CD4-positive, alpha-beta T cell treated with Interleukin-4 for 1 hour (primary cell): ENCODE data around the gene EML4.

ENCODE experiments used
- DNase-seq, 2 donors: peaks; one replicate each; pipeline ENCODE4 v3.0.0-alpha.2; 2020 to 2022

Gene EML4

GRCh38 chr2:42138163-42139015 lies 30.8 kb upstream of the EML4 start:
- no peak for DNase-seq

GRCh38 chr2:42139101-42139500 lies 30.1 kb upstream of the EML4 start:
- DNase-seq: no peak

GRCh38 chr2:42140496-42140895 lies 28.7 kb upstream of the EML4 start:
- DNase-seq: no peak

DNA sequence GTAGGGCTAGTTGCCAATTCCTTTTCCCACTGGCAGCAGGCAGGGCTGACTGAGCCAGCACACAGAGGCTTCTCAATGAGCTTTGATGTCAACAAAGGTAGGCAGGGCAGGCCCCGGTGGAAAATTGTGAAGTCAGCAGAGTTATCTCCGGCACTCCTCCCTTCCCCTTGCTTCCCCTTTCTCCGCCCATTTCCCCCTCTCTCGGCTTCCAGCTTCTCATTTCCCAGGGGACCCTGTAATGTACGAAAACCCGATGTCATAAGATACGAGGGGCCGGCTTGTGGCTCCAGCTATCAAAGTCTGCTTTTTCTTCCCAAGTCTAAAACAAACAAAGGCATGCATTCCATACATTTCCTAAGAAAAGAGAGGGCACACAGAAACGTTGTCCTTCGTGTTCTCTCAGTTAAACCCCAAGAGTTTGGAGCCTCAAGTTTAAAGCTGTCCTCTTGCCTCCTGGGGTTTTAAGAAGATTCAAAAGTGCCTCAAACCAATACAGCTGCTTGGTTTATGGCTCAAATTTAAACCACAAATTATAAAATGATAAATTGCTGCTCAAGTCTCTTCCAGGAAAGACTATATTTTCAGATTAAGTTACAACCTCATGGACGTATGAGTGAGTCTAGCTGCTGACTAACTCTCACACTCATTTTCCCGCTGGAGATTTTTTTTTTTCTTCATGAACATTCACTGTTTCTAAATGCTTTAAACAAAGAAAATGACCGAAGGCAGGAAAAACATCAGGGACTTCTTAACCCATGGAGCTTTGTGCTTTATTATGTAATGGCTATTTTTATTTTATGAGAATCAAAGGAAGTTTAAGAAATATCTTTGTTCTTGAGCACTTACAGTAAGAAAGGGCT lies 27.2 kb upstream of the EML4 start:
- peak; percentile 37 to 43 for DNase-seq

DNA sequence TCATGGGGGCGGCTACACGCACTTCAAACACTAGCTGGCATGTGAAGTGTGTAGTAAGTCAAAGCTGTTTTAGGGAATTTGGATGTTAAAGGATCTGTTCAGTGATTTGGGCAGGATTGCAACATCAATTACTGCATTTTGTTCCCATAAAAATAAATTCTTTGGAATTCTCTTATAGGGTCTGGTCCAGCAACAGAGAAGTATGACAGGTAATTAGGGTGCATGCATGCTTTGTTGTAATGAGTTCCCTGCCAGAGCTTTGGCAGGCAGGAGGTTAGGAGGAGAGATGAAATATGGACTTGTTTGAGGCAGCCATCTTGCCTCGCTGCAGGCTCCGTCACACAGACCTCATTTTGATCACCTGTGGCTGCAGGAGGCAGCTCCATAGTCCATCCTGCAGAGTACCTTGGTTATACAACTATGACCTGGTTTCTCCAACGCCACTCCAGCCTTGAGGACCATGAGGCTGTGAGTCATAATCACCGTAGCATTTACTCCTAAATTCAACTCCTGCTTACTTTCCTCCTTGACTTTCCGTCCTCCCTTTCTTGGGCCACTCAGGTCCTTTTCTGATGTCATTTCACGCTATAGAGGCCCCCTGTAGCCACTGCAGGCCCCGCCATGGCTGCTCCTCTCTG lies 26.5 kb upstream of the EML4 start:
- no peak for DNase-seq

DNA sequence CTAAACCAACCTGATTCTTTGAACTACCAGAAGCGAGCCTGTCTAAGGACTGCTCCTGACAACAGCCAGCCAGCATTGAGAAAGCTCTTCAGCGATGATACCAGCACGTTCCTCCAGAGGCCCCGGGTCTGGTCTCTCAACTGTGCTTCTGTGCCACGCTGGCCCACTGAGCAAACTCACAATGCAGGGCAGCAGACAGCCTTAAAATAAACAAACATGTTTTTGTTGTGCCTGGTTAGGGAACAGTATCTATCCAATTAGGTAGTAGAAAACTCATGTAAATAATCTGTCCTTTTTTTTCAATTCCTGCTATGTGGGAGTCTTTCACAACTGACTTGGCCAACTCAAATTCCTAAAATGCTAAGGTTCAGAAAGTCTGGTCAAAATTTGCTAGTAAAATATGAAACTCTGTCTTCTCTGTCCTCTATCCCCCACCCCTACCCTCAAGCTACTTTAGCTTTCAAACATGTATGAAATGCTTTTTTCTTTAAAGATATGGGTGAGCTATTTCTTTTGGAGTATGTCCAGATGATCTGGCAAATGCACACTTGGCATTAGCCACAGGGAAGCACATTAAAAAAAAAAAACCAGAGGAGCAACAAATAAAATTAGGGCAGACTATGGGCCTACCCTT lies 21.4 kb upstream of the EML4 start:
- no peak for DNase-seq

DNA sequence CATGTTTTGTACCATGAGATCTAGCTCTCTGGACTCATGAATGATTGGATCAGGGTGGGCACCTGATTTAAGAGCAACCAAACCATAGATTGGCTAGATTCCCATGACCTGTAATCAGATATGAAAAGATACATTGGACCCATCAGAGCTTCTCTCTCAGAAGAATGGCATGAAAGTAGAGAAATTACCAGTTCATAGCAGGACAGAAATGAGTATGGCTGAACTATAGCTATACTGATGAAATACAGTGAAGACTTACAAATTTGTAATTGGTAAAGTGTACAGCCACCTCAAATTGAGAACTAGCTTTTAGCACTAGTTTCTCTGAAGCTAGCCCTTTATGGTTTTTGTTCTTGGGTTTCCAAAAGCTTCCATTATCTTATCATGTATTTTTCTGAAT lies 19.0 kb upstream of the EML4 start:
- DNase-seq: no peak

GRCh38 chr2:42153944-42154581 lies 15.1 kb upstream of the EML4 start:
- no peak for DNase-seq

DNA sequence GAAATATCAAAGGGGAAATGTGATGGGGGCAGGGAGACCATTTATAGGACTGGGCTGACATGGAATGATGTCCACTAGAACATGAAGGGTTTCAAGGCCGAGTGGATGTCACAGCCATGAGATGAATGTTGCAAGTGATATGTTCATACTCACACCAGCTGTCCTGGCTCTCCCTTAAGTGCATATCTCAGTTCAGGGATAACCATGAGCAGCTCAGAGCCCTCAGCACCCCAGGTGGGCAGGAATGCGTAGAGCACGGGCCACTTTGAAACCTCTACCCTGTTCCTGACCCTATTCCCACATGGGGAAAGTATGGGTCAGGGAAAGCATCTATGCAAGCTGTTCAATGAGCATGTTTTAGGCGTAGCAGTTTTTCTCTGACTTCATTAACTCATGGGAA lies 12.4 kb upstream of the EML4 start:
- no peak for DNase-seq

DNA sequence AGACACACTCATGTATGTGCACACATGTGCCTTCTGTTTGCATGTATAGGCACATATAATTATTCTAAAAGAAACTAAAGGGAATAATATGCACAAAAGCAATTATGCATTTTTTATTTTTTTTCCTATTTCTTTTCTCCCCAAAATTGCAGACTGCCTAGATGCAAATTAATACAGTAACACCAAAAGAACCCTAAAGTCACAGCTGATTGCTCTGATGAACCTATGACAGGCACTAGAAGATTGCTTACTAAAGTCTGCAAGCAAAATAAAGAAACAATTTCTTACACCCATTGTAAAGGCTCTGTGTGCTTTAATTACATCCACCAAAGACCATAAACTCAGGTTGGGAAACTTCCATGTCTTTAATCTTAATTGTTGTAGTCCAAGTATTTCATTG lies 7.7 kb upstream of the EML4 start:
- DNase-seq: no peak

- no peak for DNase-seq
Measured at GRCh38 chr2:42163444-42164045, 5.6 kb upstream of the EML4 start.

DNA sequence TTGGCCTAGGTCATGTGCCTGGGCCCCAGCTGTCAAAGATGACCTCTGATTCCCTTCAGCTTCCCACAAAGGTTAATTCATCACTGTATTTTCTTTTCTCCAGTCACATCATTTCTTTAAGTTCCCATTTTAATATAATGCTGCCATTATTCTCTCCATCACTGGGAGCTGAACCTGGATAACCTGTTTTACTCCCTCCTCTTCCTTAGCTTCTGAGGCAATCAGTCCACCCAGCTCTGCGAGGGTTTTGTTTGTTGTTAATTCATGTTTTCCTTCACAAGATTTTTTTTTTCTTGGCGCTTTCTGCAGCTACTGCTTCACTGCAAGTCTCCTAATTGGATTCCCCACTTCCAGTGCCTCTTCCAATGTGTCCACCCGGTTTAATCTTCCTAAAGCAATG lies 5.1 kb upstream of the EML4 start:
- no peak for DNase-seq

GRCh38 chr2:42164971-42165370 lies 4.2 kb upstream of the EML4 start:
- no peak for DNase-seq

DNA sequence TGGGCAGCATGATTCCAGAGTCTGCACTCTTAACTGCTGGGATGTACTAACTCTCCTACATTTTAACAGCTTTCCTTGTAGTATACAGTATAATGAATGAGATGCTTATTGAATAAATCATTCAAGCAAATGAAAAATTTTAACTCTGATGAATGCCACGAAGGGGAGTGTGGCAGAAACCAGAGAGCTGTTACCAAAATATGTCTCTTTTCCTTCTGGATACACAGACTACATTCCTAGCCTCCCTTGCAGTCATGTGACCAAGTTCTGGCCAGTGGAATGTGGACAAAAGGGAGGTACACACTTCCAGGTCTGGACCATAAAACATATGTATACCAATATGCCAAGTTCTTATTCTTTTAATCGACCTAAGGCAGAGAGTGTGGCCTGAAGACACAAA lies 1.7 kb upstream of the EML4 start:
- DNase-seq: no peak

- no peak for DNase-seq
Measured at GRCh38 chr2:42168459-42169099, 574 bp upstream of the EML4 start.

DNA sequence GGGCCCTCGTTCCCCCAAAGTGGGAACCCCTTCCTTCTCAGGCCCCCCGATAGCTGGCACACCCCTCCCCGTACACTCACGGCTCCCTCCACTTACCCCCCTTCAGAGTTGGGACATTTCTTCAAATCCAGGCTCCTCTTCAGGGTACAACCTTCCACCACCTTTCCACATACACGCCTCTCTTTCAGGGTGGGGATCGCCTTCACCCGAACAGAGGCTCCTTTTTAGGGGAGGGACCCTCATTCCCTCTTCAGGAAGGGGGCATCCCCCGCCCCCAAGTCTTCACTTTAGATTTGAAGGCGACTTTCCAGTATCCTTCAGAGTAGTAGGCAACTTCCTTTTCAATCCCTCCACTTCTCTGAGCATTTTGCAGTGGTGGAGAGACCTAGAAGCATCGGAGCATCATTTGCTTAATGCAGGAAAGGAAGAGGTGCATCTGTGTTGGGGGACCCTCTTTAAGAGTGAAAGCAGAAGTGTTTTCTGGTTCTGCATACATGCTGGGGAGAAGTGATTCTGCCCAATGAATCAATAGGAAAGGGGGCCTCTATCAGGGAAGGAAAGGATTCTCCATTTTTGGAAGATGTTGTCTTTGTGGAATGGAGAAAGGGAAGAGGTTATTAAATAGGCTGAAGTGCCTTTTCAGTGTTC lies 845 bp downstream of the EML4 start:
- peak; percentile 19 to 50 for DNase-seq

DNA sequence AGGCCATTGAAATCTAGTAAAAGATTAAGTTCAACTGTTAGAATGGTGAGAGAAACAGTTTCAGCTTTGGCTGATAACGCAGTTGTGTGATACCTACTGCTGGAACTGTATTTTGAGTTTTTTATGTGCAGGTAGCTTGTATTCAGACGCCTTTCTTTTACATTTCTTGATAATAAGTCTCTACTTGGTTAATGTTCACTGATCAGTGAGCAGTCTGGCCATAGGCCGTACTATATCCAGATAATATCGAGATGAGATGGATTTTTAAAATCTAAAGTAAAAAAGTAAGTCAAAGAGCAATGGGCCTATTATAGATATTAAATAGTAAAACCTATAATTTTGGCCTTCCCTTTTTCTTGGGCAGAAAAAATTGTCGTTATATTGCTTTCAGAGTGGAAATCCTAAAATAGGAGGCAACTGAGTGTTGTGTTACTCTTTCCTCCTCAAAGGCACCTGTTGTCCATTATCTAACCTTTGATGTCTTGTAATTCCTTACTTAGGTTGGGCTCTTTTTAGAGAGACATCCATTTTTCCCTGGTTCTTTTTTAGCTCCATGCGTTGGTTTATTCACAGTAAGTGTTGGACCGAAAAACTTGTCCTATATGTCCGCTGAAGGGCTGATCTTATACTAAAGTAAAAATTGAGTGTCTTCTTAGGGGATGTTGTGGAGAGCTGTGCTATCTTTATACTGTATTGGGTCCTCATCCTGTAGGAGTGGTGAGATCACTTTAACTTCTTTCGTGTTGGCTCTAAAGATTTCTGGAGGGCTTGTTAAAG lies 1.7 kb downstream of the EML4 start:
- DNase-seq: peak in 1 of 2 donors; percentile 25

DNA sequence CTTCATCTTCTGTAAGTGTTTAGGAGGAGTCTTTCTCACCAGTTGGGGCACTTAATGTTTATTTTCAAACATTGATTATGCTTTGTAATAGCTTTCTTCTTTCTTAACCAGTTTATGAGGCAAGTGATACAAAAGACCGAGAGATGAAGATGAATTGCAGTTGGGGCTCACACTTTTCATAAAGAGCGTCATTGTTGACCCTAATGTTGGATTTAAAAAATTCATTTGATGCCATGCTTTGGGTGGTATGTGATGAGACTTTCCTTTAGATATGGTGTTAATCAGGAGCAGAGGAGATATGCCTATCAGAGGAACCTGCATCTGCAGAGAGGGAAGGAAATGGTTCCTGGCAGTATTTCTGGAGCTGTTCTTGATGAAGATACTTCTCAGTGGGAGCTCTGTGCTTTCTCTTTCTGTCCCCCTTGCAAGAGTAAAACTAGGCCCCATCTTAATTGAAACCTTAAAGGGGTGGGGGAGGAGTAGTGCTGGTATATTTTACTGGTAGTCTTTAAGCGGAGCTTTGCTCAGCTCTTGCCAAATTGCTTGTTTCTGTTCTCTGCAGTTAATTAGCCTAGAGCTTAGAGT lies 2.3 kb downstream of the EML4 start:
- DNase-seq: peak in 1 of 2 donors; percentile 56

DNA sequence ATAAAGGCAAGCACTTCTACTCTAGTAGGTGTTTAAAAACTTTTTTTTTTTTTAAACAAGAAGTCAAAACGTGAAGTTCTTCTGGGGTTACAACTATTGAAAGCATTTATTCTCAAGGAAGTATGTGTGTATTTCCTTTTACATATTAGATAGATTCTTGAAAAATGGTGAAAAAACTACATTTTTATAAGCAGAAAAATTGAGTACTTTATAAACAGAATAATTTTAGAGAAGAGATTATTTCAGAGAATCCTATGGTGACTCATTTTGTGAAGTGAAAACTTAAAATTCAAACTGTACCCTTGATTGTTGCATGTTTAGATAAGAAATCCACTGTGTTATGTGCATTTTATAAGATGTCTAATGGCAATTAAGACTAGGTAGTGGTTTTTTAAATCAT lies 2.9 kb downstream of the EML4 start:
- no peak for DNase-seq

- no peak for DNase-seq
Measured at GRCh38 chr2:42172566-42172965, 3.4 kb downstream of the EML4 start.
